Activated T-cell treated with anti-CD3 and anti-CD28 coated beads, Interleukin-2, amount 50 U/mL, for 4 hours (primary cell): Measurements from ENCODE around the gene SKOR1. TPM values are rescaled to one million over a fixed set of nuclear protein-coding genes. Genes with fewer than 3 reads are reported as not detected.
A peak's percentile ranks its signal among the peaks of the same experiment; 100 is the strongest.

Experiments
- ATAC-seq, 2 donors: fragments of 200-7000 bp; cut with Tn5 transposase; one replicate each; pipeline ENCODE4 v1.10.0; 2021
- DNase-seq: peaks from one replicate; pipeline ENCODE4 v3.0.0-alpha.2; 2020
- H3K27me3 Mint-ChIP-seq: one replicate; pipeline ENCODE4 v1.8.0; 2021; ENCODE audit warnings: low read depth, mixed read lengths
- H3K36me3 Mint-ChIP-seq: one replicate; pipeline ENCODE4 v1.8.0; 2022; ENCODE audit warnings: mixed read lengths; ENCODE audit not compliant: insufficient read depth
- H3K4me1 Mint-ChIP-seq: one replicate; pipeline ENCODE4 v1.8.0; 2021; ENCODE audit warnings: low read depth, mixed read lengths
- H3K4me3 Mint-ChIP-seq: one replicate; pipeline ENCODE4 v1.8.0; 2021; ENCODE audit warnings: mild to moderate bottlenecking, moderate library complexity, mixed read lengths
- H3K9me3 Mint-ChIP-seq: one replicate; pipeline ENCODE4 v1.8.0; 2021; ENCODE audit warnings: mixed read lengths
- total RNA-seq, 3 donors: library from RNA; stranded (reverse); gene quantifications; one replicate each; pipeline ENCODE4 v1.2.1, GENCODE V29; 2021

Gene SKOR1
- under 1 TPM; 0.15 to 0.34 (median 0.33) TPM for total RNA-seq

- ATAC-seq = no peak
- H3K4me1 Mint-ChIP-seq = peaks cover 58% of the 10 kb centered on the region
These were observed at the start of gene SKOR1 for GRCh38 chr15:67824976-67825880. Gene SKOR1, plus strand, starts transcription at chr15:67825509. Its CDS starts 94 bp downstream, at chr15:67825603.

GRCh38 chr15:67775998-67776397 lies 49.3 kb upstream of the SKOR1 start:
- Mint-ChIP-seq H3K4me3 (no peak overlapping the region), H3K9me3 (no peaks in the 10 kb centered on the region), H3K27me3 (no peaks in the 10 kb centered on the region), H3K36me3 (peaks cover 5% of the 10 kb centered on the region), H3K4me1 (no peaks in the 10 kb centered on the region)
- ATAC-seq = no peak
- DNase-seq = no peak

More at GRCh38 chr15:67824976-67825880, at the start of gene SKOR1:
- DNase-seq = no peak
- Mint-ChIP-seq H3K36me3 (no peaks in the 10 kb centered on the region), H3K9me3 (no peaks in the 10 kb centered on the region), H3K27me3 (peaks cover 74% of the 10 kb centered on the region), H3K4me3 (peak within 1 kb of the TSS; percentile 51)

- H3K27me3 Mint-ChIP-seq = no peaks in the 10 kb centered on the region
- DNase-seq (no peak), ATAC-seq (no peak)
- H3K36me3 Mint-ChIP-seq = peaks cover 5% of the 10 kb centered on the region
- no peaks in the 10 kb centered on the region for H3K4me1 Mint-ChIP-seq
- no peak overlapping the region for H3K4me3 Mint-ChIP-seq
- H3K9me3 Mint-ChIP-seq = no peaks in the 10 kb centered on the region
These were observed 48.7 kb upstream of the SKOR1 start for GRCh38 chr15:67776600-67776999.

GRCh38 chr15:67777071-67777470 lies 48.2 kb upstream of the SKOR1 start:
- no peaks in the 10 kb centered on the region for H3K9me3 Mint-ChIP-seq
- H3K27me3 Mint-ChIP-seq = no peaks in the 10 kb centered on the region
- H3K4me1 Mint-ChIP-seq = peaks cover 2% of the 10 kb centered on the region
- no peak for ATAC-seq
- no peak for DNase-seq
- no peak overlapping the region for H3K4me3 Mint-ChIP-seq
- H3K36me3 Mint-ChIP-seq = peaks cover 5% of the 10 kb centered on the region

GRCh38 chr15:67777773-67778172 lies 47.5 kb upstream of the SKOR1 start:
- H3K4me3 Mint-ChIP-seq = no peak overlapping the region
- H3K4me1 Mint-ChIP-seq = peaks cover 6% of the 10 kb centered on the region
- ATAC-seq = no peak
- no peaks in the 10 kb centered on the region for H3K27me3 Mint-ChIP-seq
- no peaks in the 10 kb centered on the region for H3K9me3 Mint-ChIP-seq
- peaks cover 4% of the 10 kb centered on the region for H3K36me3 Mint-ChIP-seq
- no peak for DNase-seq

- H3K9me3 Mint-ChIP-seq = no peaks in the 10 kb centered on the region
- no peak overlapping the region for H3K4me3 Mint-ChIP-seq
- ATAC-seq (no peak), DNase-seq (no peak)
- peaks cover 17% of the 10 kb centered on the region for H3K4me1 Mint-ChIP-seq
- H3K36me3 Mint-ChIP-seq = peaks cover 4% of the 10 kb centered on the region
- H3K27me3 Mint-ChIP-seq = no peaks in the 10 kb centered on the region
These were observed 46.3 kb upstream of the SKOR1 start for GRCh38 chr15:67778968-67779548.

GRCh38 chr15:67779549-67780111 lies 45.7 kb upstream of the SKOR1 start:
- no peak for DNase-seq

GRCh38 chr15:67781061-67781460 lies 44.2 kb upstream of the SKOR1 start:
- no peaks in the 10 kb centered on the region for H3K9me3 Mint-ChIP-seq
- DNase-seq (no peak), ATAC-seq (no peak)
- H3K27me3 Mint-ChIP-seq = no peaks in the 10 kb centered on the region
- H3K4me3 Mint-ChIP-seq = no peak overlapping the region
- peaks cover 10% of the 10 kb centered on the region for H3K36me3 Mint-ChIP-seq
- peaks cover 29% of the 10 kb centered on the region for H3K4me1 Mint-ChIP-seq

More at GRCh38 chr15:67779549-67780111, 45.7 kb upstream of the SKOR1 start:
- no peaks in the 10 kb centered on the region for H3K9me3 Mint-ChIP-seq
- no peak for ATAC-seq
- H3K27me3 Mint-ChIP-seq = no peaks in the 10 kb centered on the region
- H3K4me3 Mint-ChIP-seq = no peak overlapping the region
- peaks cover 22% of the 10 kb centered on the region for H3K4me1 Mint-ChIP-seq
- peaks cover 4% of the 10 kb centered on the region for H3K36me3 Mint-ChIP-seq

- H3K9me3 Mint-ChIP-seq = no peaks in the 10 kb centered on the region
- peaks cover 29% of the 10 kb centered on the region for H3K4me1 Mint-ChIP-seq
- no peak overlapping the region for H3K4me3 Mint-ChIP-seq
- H3K36me3 Mint-ChIP-seq = peaks cover 13% of the 10 kb centered on the region
- ATAC-seq = no peak
- no peak for DNase-seq
- no peaks in the 10 kb centered on the region for H3K27me3 Mint-ChIP-seq
These were observed 43.2 kb upstream of the SKOR1 start for GRCh38 chr15:67781907-67782690.

- ATAC-seq (no peak), DNase-seq (no peak)
- Mint-ChIP-seq H3K4me3 (no peak overlapping the region), H3K36me3 (peaks cover 13% of the 10 kb centered on the region), H3K4me1 (peaks cover 29% of the 10 kb centered on the region), H3K9me3 (no peaks in the 10 kb centered on the region), H3K27me3 (no peaks in the 10 kb centered on the region)
These were observed 42.7 kb upstream of the SKOR1 start for GRCh38 chr15:67782691-67782991.

- DNase-seq = peak; percentile 20
- ATAC-seq = peak; percentile 86 to 89
- Mint-ChIP-seq H3K4me1 (peaks cover 29% of the 10 kb centered on the region), H3K27me3 (no peaks in the 10 kb centered on the region), H3K36me3 (peaks cover 13% of the 10 kb centered on the region), H3K4me3 (no peak overlapping the region), H3K9me3 (no peaks in the 10 kb centered on the region)
These were observed 42.0 kb upstream of the SKOR1 start for GRCh38 chr15:67783303-67783702.

GRCh38 chr15:67784090-67784781 lies 41.1 kb upstream of the SKOR1 start:
- ATAC-seq (no peak), DNase-seq (no peak)
- H3K9me3 Mint-ChIP-seq = no peaks in the 10 kb centered on the region
- H3K4me3 Mint-ChIP-seq = no peak overlapping the region
- peaks cover 29% of the 10 kb centered on the region for H3K4me1 Mint-ChIP-seq
- peaks cover 13% of the 10 kb centered on the region for H3K36me3 Mint-ChIP-seq
- no peaks in the 10 kb centered on the region for H3K27me3 Mint-ChIP-seq

- Mint-ChIP-seq H3K4me1 (peaks cover 29% of the 10 kb centered on the region), H3K4me3 (no peak overlapping the region), H3K9me3 (no peaks in the 10 kb centered on the region), H3K27me3 (no peaks in the 10 kb centered on the region), H3K36me3 (peaks cover 16% of the 10 kb centered on the region)
- ATAC-seq = no peak
- no peak for DNase-seq
These were observed 40.4 kb upstream of the SKOR1 start for GRCh38 chr15:67784856-67785430.
